WTC11 (cell line): ENCODE data around the gene CAMK2G.

Experiments used
- AFF4 ChIP-seq: sonication (generic); formaldehyde crosslinking; IDR thresholded peaks from 2 replicates; pipeline ENCODE4 v1.8.1; 2023; ENCODE audit warnings: mild to moderate bottlenecking, missing genetic modification reagents, borderline replicate concordance
- ATF2 ChIP-seq: sonication (generic); formaldehyde crosslinking; IDR thresholded peaks from 2 replicates; pipeline ENCODE4 v1.8.1; 2022; ENCODE audit warnings: low read depth, missing genetic modification reagents, borderline replicate concordance
- CBFB ChIP-seq: sonication (generic); formaldehyde crosslinking; IDR thresholded peaks from 2 replicates; pipeline ENCODE4 v1.8.1; 2022; ENCODE audit warnings: mild to moderate bottlenecking, low read depth, missing genetic modification reagents
- CREB1 ChIP-seq: sonication (generic); formaldehyde crosslinking; IDR thresholded peaks from 2 replicates; pipeline ENCODE4 v1.8.0; 2023; ENCODE audit warnings: mild to moderate bottlenecking, missing genetic modification reagents
- CTCF ChIP-seq: fragments of 200-600 bp; IDR thresholded peaks from 2 replicates; pipeline ENCODE4 v1.8.0; 2022; ENCODE audit warnings: antibody characterized with exemption
- E2F4 ChIP-seq: sonication (generic); formaldehyde crosslinking; IDR thresholded peaks from 2 replicates; pipeline ENCODE4 v1.8.1; 2022; ENCODE audit warnings: low read depth, mild to moderate bottlenecking, moderate library complexity, missing genetic modification reagents, borderline replicate concordance
- EMX1 ChIP-seq: fragments of 250-450 bp; sonication (Bioruptor Pico); IDR thresholded peaks from 2 replicates; pipeline ENCODE4 v1.8.0; 2021; ENCODE audit warnings: mild to moderate bottlenecking
- ESRRA ChIP-seq: sonication (generic); formaldehyde crosslinking; IDR thresholded peaks from 2 replicates; pipeline ENCODE4 v1.8.1; 2022; ENCODE audit warnings: mild to moderate bottlenecking, missing genetic modification reagents, borderline replicate concordance
- FOXJ3 ChIP-seq: sonication (generic); formaldehyde crosslinking; IDR thresholded peaks from 2 replicates; pipeline ENCODE4 v1.9.0; 2021; ENCODE audit warnings: missing genetic modification reagents, mild to moderate bottlenecking, borderline replicate concordance
- IRF1 ChIP-seq: sonication (generic); formaldehyde crosslinking; IDR thresholded peaks from 2 replicates; pipeline ENCODE4 v1.8.0; 2023; ENCODE audit warnings: missing genetic modification reagents
- JUN ChIP-seq: sonication (generic); formaldehyde crosslinking; IDR thresholded peaks from 2 replicates; pipeline ENCODE4 v1.8.0; 2023; ENCODE audit warnings: mild to moderate bottlenecking, missing genetic modification reagents
- NR3C1 ChIP-seq: sonication (generic); formaldehyde crosslinking; conservative IDR thresholded peaks from 2 replicates; pipeline ENCODE4 v1.8.1; 2023; ENCODE audit warnings: low read depth, mild to moderate bottlenecking, missing genetic modification reagents
- TCF7 ChIP-seq: sonication (generic); formaldehyde crosslinking; IDR thresholded peaks from 2 replicates; pipeline ENCODE4 v1.8.0; 2022; ENCODE audit warnings: mild to moderate bottlenecking, low read depth, missing genetic modification reagents, moderate library complexity
- ZNF396 ChIP-seq: fragments of 250-450 bp; sonication (Bioruptor Pico); IDR thresholded peaks from 2 replicates; pipeline ENCODE4 v1.8.0; 2021; ENCODE audit warnings: mild to moderate bottlenecking, moderate library complexity, borderline replicate concordance

- TF ChIP-seq CTCF (no peak), CREB1 (CRISPR knock-in tag) (no peak), CBFB (CRISPR knock-in tag) (no peak), AFF4 (no peak), ESRRA (no peak), E2F4 (CRISPR knock-in tag) (no peak), TCF7 (CRISPR knock-in tag) (no peak), ZNF396 (CRISPR knock-in tag) (no peak), ATF2 (CRISPR knock-in tag) (no peak), IRF1 (CRISPR knock-in tag) (no peak), EMX1 (CRISPR knock-in tag) (no peak), JUN (CRISPR knock-in tag) (no peak), NR3C1 (CRISPR knock-in tag) (no peak), FOXJ3 (CRISPR knock-in tag) (no peak)
Observed at GRCh38 chr10:73771722-73772280, 102.6 kb downstream of the CAMK2G start.
